Measurements from ENCODE around the gene IGSF3. TPM values are rescaled to one million over a fixed set of nuclear protein-coding genes. Genes with fewer than 3 reads are reported as not detected.

The IGSF3 gene
- total RNA-seq, 1 donor from 2014 or later, result 27.2 TPM

GRCh38 chr1:116706123-116706522 lies 38.6 kb upstream of the IGSF3 start:
- TF ChIP-seq CTCF (conservative IDR thresholded peaks at IDR 0.05), result no peak
- no peak for DNase-seq (ENCODE audit: low read depth, low spot score)

GRCh38 chr1:116704278-116704677 lies 36.7 kb upstream of the IGSF3 start:
- no peaks in the 10 kb centered on the region for H3K36me3 Mint-ChIP-seq (ENCODE audit: low read depth)
- H3K4me3 Mint-ChIP-seq, result no peak overlapping the region
- DNase-seq (ENCODE audit: low read depth, low spot score), result no peak
- H3K27me3 Mint-ChIP-seq (ENCODE audit: low read depth), result no peaks in the 10 kb centered on the region
- H3K27ac Mint-ChIP-seq (ENCODE audit: unreplicated experiment), result no peak overlapping the region
- H3K9me3 Mint-ChIP-seq, result no peaks in the 10 kb centered on the region
- H3K4me1 Mint-ChIP-seq, result peaks cover 5% of the 10 kb centered on the region
- no peak for TF ChIP-seq CTCF (conservative IDR thresholded peaks at IDR 0.05)

More at GRCh38 chr1:116706123-116706522, 38.6 kb upstream of the IGSF3 start:
- peaks cover 15% of the 10 kb centered on the region for H3K4me1 Mint-ChIP-seq
- no peak overlapping the region for H3K27ac Mint-ChIP-seq (ENCODE audit: unreplicated experiment)
- H3K9me3 Mint-ChIP-seq, result no peaks in the 10 kb centered on the region
- no peak overlapping the region for H3K4me3 Mint-ChIP-seq
- no peaks in the 10 kb centered on the region for H3K36me3 Mint-ChIP-seq (ENCODE audit: low read depth)
- no peaks in the 10 kb centered on the region for H3K27me3 Mint-ChIP-seq (ENCODE audit: low read depth)

GRCh38 chr1:116699605-116700004 lies 32.1 kb upstream of the IGSF3 start:
- H3K4me3 Mint-ChIP-seq, result no peak overlapping the region
- no peak for TF ChIP-seq CTCF (conservative IDR thresholded peaks at IDR 0.05)
- no peaks in the 10 kb centered on the region for H3K9me3 Mint-ChIP-seq
- H3K36me3 Mint-ChIP-seq (ENCODE audit: low read depth), result no peaks in the 10 kb centered on the region
- no peaks in the 10 kb centered on the region for H3K27me3 Mint-ChIP-seq (ENCODE audit: low read depth)
- peaks cover 16% of the 10 kb centered on the region for H3K4me1 Mint-ChIP-seq
- no peak for DNase-seq (ENCODE audit: low read depth, low spot score)
- no peak overlapping the region for H3K27ac Mint-ChIP-seq (ENCODE audit: unreplicated experiment)

- Mint-ChIP-seq H3K9me3 (no peaks in the 10 kb centered on the region), H3K4me3 (no peak overlapping the region), H3K4me1 (peaks cover 16% of the 10 kb centered on the region), H3K27ac (ENCODE audit: unreplicated experiment) (no peak overlapping the region), H3K36me3 (ENCODE audit: low read depth) (no peaks in the 10 kb centered on the region), H3K27me3 (ENCODE audit: low read depth) (no peaks in the 10 kb centered on the region)
- no peak for DNase-seq (ENCODE audit: low read depth, low spot score)
- TF ChIP-seq CTCF (conservative IDR thresholded peaks at IDR 0.05), result no peak
These were observed 30.7 kb upstream of the IGSF3 start for GRCh38 chr1:116698244-116698595.

GRCh38 chr1:116697548-116698243 lies 30.2 kb upstream of the IGSF3 start:
- H3K27me3 Mint-ChIP-seq (ENCODE audit: low read depth), result no peaks in the 10 kb centered on the region
- TF ChIP-seq CTCF (conservative IDR thresholded peaks at IDR 0.05), result no peak
- no peaks in the 10 kb centered on the region for H3K9me3 Mint-ChIP-seq
- H3K4me3 Mint-ChIP-seq, result no peak overlapping the region
- H3K4me1 Mint-ChIP-seq, result peaks cover 16% of the 10 kb centered on the region
- no peak overlapping the region for H3K27ac Mint-ChIP-seq (ENCODE audit: unreplicated experiment)
- DNase-seq (ENCODE audit: low read depth, low spot score), result no peak
- H3K36me3 Mint-ChIP-seq (ENCODE audit: low read depth), result no peaks in the 10 kb centered on the region
